Right cardiac atrium (tissue), 5 donors: ENCODE measurements around the gene LKAAEAR1. TPM values are rescaled to one million over a fixed set of nuclear protein-coding genes. Genes with fewer than 3 reads are reported as not detected.
A peak's percentile ranks its signal among the peaks of the same experiment; 100 is the strongest.

Experiments used
- ATAC-seq, 2 donors: fragments of 200-7000 bp; cut with Tn5 transposase; one replicate each; pipeline versions ENCODE4 v1.8.0 to v1.9.1; 2020; ENCODE audit warnings: moderate library complexity in 2 of 2, mild to moderate bottlenecking in 1 of 2
- DNase-seq, 3 donors: peaks; one replicate each; pipeline ENCODE4 v3.0.0-alpha.2; 2020
- H3K27ac ChIP-seq: one replicate; pipeline ENCODE4 v1.5.1; 2013; ENCODE audit warnings: mild to moderate bottlenecking, low read length, control low read depth, moderate library complexity
- H3K27me3 ChIP-seq: one replicate; pipeline ENCODE4 v1.6.1; 2013; ENCODE audit not compliant: control insufficient read depth, insufficient read depth
- H3K4me1 ChIP-seq: one replicate; pipeline ENCODE4 v1.6.1; 2013; ENCODE audit warnings: low read length; ENCODE audit not compliant: control insufficient read depth, insufficient read depth
- H3K4me3 ChIP-seq: one replicate; pipeline ENCODE4 v1.5.1; 2013; ENCODE audit warnings: low read length, control low read depth
- H3K9me3 ChIP-seq: one replicate; pipeline ENCODE4 v1.6.1; 2013; ENCODE audit warnings: low read length; ENCODE audit not compliant: control insufficient read depth
- WGBS: extraction: QIAGEN DNeasy Blood & Tissue Kit; methylation state at CpG from one replicate; pipeline ENCODE4 v1.1.7; 2013; 5-methylcytosine and 5-hydroxymethylcytosine counted together
- intact Hi-C, 4 donors: fragments of 100-400 bp; cut with DNase I; formaldehyde crosslinking; loops; one replicate each; pipeline versions ENCODE4 v1.11.0 to v1.14.0; 2022 to 2023
- microRNA-seq, 2 donors: library from miRNA; unstranded; fragments of <30 nt; microRNA quantifications; one replicate each; pipeline ENCODE4 v1.2.0, GENCODE V29; 2020 to 2021
- polyA plus RNA-seq: library from polyadenylated mRNA; stranded (reverse); fragments of 200-250 nt; gene quantifications from one replicate; pipeline ENCODE4 v1.2.3, GENCODE V29; 2013
- total RNA-seq, 4 donors: library from RNA; stranded (reverse); fragmentation: NEBNext Ultra II Directional; extraction: Animal tissue kit (Norgen Biotek cat#: 25700); gene quantifications; one replicate each; pipeline ENCODE4 v1.2.1, GENCODE V29; 2021
- donor health status: healthy with polysubstance abuse.
- donor health status: DM: no; HTN: yes; CAD: no.
- donor health status: DM: no; HTN: no; CAD: no.
- donor health status: DM: no; HTN: yes; CAD: no; lungs with severe emphysema.
- donor health status: DM: yes; HTN: yes; CAD: no.

Gene LKAAEAR1
- total and polyA plus RNA-seq, 5 donors = 0.29 to 0.65 (median 0.45) TPM; not detected in 1

DNA sequence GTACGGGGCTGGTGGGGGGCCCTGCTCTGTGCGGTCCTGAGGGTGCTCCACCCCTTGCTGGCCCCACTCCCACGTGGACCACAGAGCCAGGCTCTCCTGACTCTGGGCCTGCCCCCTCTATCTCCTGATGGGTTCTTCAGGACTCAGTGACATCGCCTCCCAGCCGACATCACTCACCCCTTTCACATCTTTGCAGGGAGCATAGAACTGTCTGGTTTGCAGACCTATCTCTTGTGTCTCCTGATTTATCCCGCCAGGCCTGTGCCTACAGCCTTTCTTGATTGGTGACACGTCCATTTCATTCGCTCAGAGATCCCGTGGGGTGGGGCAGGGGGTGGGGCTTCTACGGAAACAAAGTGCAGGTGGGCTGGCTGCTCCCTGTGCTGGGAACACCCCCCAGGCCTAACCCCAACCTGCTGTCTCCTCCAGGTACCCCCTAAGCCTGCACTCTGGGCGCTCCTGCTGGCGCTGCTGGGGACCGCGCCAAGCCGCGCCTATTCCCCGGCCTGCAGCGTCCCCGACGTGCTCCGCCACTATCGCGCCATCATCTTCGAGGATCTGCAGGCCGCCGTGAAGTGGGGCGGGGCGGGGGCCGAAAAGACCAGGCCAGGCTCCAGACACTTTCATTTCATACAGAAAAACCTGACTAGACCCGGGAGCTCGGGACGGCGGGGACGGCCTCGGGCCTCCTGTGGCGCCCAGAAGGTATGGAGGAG, 46.5 kb downstream of the LKAAEAR1 start:
- intact Hi-C loops = loop anchor here in 1 of 4 donors (5.0 kb wide), 1 partner anchor 85 kb away; no protein-coding TSS in a partner anchor
- H3K27ac ChIP-seq = no peak overlapping the region
- 10% methylated on average over 36 of the region's 36 CpGs for WGBS
- H3K4me3 ChIP-seq = no peak overlapping the region
- no peaks in the 10 kb centered on the region for H3K27me3 ChIP-seq
- DNase-seq (no peak), ATAC-seq (no peak)
- no peaks in the 10 kb centered on the region for H3K4me1 ChIP-seq
- no peaks in the 10 kb centered on the region for H3K9me3 ChIP-seq

DNA sequence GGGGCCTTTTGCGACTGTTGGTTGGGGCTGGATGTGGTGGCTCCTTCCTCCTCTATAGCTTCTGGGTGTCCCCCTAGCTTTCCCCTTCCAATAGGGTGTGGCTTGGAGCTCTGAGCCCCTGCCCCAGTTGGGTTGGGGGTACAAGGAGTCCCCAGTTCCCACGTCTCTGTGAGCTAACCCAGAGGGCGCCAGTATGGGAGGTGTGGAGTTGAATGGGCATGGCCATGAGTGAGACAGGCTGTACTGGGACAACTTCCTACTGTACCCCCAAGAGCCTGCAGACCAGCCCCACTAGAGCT, 47.0 kb downstream of the LKAAEAR1 start:
- 77% methylated on average over 3 of the region's 3 CpGs for WGBS
- no peak for DNase-seq
- H3K4me3 ChIP-seq = no peak overlapping the region
- intact Hi-C loops = loop anchor here in 1 of 4 donors (5.0 kb wide), 1 partner anchor 85 kb away; no protein-coding TSS in a partner anchor
- ATAC-seq = no peak
- H3K9me3 ChIP-seq = no peaks in the 10 kb centered on the region
- no peaks in the 10 kb centered on the region for H3K4me1 ChIP-seq
- H3K27me3 ChIP-seq = no peaks in the 10 kb centered on the region
- no peak overlapping the region for H3K27ac ChIP-seq

DNA sequence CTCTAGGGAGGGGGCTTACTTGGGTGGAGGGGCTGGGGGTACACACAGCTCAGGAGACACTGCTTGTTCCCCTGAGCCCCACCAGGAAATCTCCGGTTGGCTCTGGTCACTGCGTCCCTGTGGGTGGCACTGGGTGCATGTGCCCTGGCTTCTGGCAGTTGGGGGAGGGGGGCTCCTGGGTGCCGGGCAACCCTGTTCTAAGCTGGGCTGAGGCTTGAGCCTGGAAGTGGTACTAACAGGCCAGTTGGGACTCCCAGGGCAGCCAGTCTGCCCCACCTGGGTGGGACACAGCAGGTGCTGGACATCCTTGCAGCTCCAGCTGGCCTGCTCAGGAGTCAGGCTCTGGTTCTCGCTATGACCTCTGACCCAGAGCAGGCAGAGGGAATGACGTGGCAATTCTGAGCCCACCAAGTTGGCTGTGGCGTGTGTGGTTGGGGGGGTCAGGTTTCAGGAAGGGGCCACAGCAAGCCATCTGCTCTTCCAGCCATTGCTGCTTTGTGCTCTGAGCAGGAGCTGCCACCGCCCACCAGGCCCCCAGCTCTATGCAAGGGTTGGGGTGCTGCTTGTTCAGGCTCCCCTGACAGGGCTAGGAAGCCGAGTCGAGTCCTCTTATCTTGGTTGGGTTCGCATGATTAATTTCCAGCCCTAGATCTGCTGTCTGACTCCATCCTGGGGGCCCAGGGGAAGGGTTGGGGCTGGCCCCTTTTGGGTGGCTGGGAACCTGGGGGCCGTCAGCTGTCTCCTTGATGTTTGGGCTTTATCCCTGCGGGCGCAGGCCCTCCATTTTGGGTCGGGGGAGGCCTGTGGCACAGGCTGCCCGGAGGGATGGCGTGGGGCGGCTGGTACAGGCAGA, 47.6 kb downstream of the LKAAEAR1 start:
- no peaks in the 10 kb centered on the region for H3K27me3 ChIP-seq
- intact Hi-C loops = loop anchor here in 1 of 4 donors (5.0 kb wide), 1 partner anchor 86 kb away; no protein-coding TSS in a partner anchor

DNA sequence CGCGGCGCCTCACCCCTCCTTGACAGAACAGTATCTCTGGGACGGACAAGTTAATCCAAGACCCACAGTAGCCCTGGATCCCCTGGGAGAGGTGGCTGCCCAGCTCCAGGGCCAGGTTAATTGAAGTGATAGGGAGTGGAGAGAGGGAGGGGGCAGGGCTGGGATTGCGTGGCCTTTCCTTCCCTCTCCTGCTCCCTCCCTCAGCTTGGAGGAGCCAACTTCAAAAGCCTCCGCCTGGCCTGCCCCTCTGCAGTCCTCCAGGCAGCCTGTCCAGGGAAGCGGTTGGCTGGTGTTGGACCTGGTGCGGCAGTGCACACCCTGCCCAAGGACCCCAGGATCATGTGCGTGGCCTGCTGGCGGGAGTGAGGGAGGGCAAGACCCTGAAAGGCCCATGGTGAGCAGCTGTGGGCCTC, 48.3 kb downstream of the LKAAEAR1 start, which contains the start of gene C20orf204:
Gene C20orf204, plus strand, starts transcription at position 250 of the 413 bp plus-strand sequence. Its CDS starts 142 bp downstream, at position 392.
- Histone ChIP-seq H3K27me3 (no peaks in the 10 kb centered on the region), H3K9me3 (no peaks in the 10 kb centered on the region), H3K27ac (no peak within 1 kb of the TSS), H3K4me3 (no peak within 1 kb of the TSS), H3K4me1 (no peaks in the 10 kb centered on the region)
- DNase-seq (no peak), ATAC-seq (no peak)
- intact Hi-C loops = loop anchor here in 1 of 4 donors (5.0 kb wide), 1 partner anchor 86 kb away; no protein-coding TSS in a partner anchor
- 75% methylated on average over 10 of the region's 10 CpGs for WGBS

More for the DNA sequence above, 47.6 kb downstream of the LKAAEAR1 start:
- no peak overlapping the region for H3K27ac ChIP-seq
- 64% methylated on average over 17 of the region's 17 CpGs for WGBS
- ATAC-seq (no peak), DNase-seq (no peak)
- no peak overlapping the region for H3K4me3 ChIP-seq
- no peaks in the 10 kb centered on the region for H3K4me1 ChIP-seq
- no peaks in the 10 kb centered on the region for H3K9me3 ChIP-seq

DNA sequence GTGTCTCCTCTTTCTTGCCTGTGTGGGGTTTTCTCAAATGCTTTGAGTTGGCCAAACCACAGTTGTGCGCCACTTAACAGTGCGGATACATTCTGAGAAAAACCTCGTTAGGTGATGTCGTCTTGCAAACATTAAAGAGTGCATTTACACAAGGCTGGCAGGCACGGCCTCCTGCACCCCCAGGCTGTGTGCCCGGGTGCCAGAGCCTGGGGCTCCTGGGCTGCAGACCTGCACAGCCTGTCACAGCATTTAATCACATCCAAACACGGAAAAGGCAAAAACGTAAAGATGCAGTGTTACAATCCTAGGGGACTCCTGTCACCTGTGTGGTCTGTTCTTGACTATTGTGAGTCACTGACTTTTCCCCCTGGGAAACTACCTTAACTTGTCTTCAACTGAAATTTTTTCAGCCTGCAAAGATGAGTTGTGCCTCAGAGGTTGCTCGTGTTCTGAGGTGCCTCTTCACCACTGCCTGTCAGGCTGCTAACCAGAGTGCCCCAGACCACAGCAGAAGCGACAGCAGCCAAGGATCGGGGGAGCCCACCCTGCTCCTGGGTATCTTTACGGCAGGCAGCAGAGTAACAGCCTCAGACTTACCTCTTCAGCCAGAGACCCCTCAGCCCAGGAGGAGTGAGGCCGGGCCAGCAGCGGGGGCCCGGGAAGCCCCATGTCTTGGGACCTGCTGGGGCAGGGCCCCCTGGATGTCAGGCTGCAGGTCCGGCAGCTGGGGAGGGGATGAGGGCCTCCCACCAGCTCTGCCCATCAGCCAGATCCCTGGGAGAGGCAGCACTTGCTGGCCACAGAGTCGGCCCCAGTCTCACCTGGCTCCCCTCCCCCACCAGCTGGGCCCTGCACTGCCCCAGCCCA, 48.9 kb downstream of the LKAAEAR1 start:
- intact Hi-C loops = loop anchor here in 1 of 4 donors (5.0 kb wide), 1 partner anchor 87 kb away; no protein-coding TSS in a partner anchor
- 84% methylated on average over 17 of the region's 17 CpGs for WGBS
- Histone ChIP-seq H3K27ac (no peak overlapping the region), H3K9me3 (no peaks in the 10 kb centered on the region), H3K4me3 (no peak overlapping the region), H3K4me1 (no peaks in the 10 kb centered on the region), H3K27me3 (no peaks in the 10 kb centered on the region)
- ATAC-seq (no peak), DNase-seq (no peak)

DNA sequence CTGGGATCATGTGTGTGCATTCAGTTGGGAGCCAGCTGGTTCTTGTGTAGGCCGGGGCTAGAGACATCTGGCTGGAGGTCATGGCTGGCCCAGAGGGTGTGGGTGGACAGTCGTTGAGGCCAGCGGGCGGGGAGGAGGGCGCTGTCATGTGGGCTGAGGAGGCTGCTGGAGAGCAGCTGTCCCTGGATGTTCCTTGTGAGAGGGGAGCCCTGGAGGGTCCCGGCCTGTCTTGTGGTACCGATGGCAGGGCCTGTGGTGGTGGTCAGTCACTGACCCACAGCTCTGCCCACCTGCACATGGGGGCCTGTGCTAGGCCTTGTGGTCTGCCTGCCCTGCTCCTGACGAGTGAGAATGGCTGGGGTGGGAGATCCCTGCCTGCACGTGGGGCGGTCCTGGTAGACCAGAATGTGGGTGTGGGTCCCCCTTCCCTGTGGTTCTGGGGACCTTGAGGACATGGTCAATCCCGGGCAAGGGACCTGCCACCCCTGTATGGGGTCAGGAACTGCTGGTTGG, 50.2 kb downstream of the LKAAEAR1 start:
- DNase-seq (peak; percentile 39 to 78 (median 69)), ATAC-seq (peak in 1 of 2 donors; percentile 8)
- Histone ChIP-seq H3K4me3 (no peak overlapping the region), H3K27me3 (no peaks in the 10 kb centered on the region), H3K27ac (no peak overlapping the region), H3K9me3 (no peaks in the 10 kb centered on the region), H3K4me1 (no peaks in the 10 kb centered on the region)
- intact Hi-C loops = no loop called here
- WGBS = 57% methylated on average over 11 of the region's 11 CpGs

Small RNA genes lying within 50 kb of the gene (microRNA-seq; reads per million reads assigned to microRNA genes)
- 0 reads per million in 2 donors for gene MIR6813

Other genes with a start within 250 kb of the LKAAEAR1 start
- not detected for gene ABHD16B, start 222.9 kb downstream of the LKAAEAR1 start, total RNA-seq
- 0.54 TPM for gene ABHD16B, start 222.9 kb downstream of the LKAAEAR1 start, polyA plus RNA-seq
- 10 to 100 TPM; 62.1 to 73.5 (median 63.6) TPM for gene TPD52L2, start 219.1 kb downstream of the LKAAEAR1 start, total RNA-seq
- gene TPD52L2, start 219.1 kb downstream of the LKAAEAR1 start, polyA plus RNA-seq = 52.3 TPM
- gene DNAJC5, start 189.3 kb downstream of the LKAAEAR1 start, total RNA-seq = 10 to 100 TPM; 43.1 to 51.0 (median 49.9) TPM
- gene DNAJC5, start 189.3 kb downstream of the LKAAEAR1 start, polyA plus RNA-seq = 32.2 TPM
- 10 to 100 TPM; 35.5 to 47.0 (median 44.0) TPM for gene UCKL1, start 128.0 kb downstream of the LKAAEAR1 start, total RNA-seq
- gene UCKL1, start 128.0 kb downstream of the LKAAEAR1 start, polyA plus RNA-seq = 36.5 TPM
- gene ZNF512B, start 114.5 kb downstream of the LKAAEAR1 start, total RNA-seq = 10 to 100 TPM; 12.3 to 16.1 (median 13.6) TPM
- gene ZNF512B, start 114.5 kb downstream of the LKAAEAR1 start, polyA plus RNA-seq = 9.8 TPM
- gene SAMD10, start 104.8 kb downstream of the LKAAEAR1 start, total RNA-seq = 1 to 10 TPM; 3.3 to 4.9 (median 3.8) TPM
- 4.8 TPM for gene SAMD10, start 104.8 kb downstream of the LKAAEAR1 start, polyA plus RNA-seq
- 10 to 100 TPM; 42.5 to 44.7 (median 43.5) TPM for gene PRPF6, start 103.3 kb downstream of the LKAAEAR1 start, total RNA-seq
- gene PRPF6, start 103.3 kb downstream of the LKAAEAR1 start, polyA plus RNA-seq = 29.6 TPM
- gene C20orf204, start 48.2 kb downstream of the LKAAEAR1 start, total RNA-seq = under 1 TPM; 0.21 to 0.82 (median 0.49) TPM
- 0.36 TPM for gene C20orf204, start 48.2 kb downstream of the LKAAEAR1 start, polyA plus RNA-seq
- 10 to 100 TPM; 28.7 to 42.1 (median 41.1) TPM for gene SOX18, start 34.8 kb downstream of the LKAAEAR1 start, total RNA-seq
- gene SOX18, start 34.8 kb downstream of the LKAAEAR1 start, polyA plus RNA-seq = 26.8 TPM
- gene TCEA2, start 21.2 kb downstream of the LKAAEAR1 start, total RNA-seq = 10 to 100 TPM; 46.3 to 52.0 (median 50.0) TPM
- gene TCEA2, start 21.2 kb downstream of the LKAAEAR1 start, polyA plus RNA-seq = 38.3 TPM
- 1 to 10 TPM; 6.3 to 9.1 (median 8.3) TPM for gene RGS19, start 4.9 kb downstream of the LKAAEAR1 start, total RNA-seq
- 5.8 TPM for gene RGS19, start 4.9 kb downstream of the LKAAEAR1 start, polyA plus RNA-seq
- gene OPRL1, start 4.3 kb downstream of the LKAAEAR1 start, total RNA-seq = 1 to 10 TPM in 2 of 4 donors, under 1 TPM in 2; 0.50 to 1.3 (median 1.1) TPM
- gene OPRL1, start 4.3 kb downstream of the LKAAEAR1 start, polyA plus RNA-seq = 0.81 TPM
- gene NPBWR2, start 23.2 kb upstream of the LKAAEAR1 start, total RNA-seq = not detected
- gene NPBWR2, start 23.2 kb upstream of the LKAAEAR1 start, polyA plus RNA-seq = not detected
- gene MYT1, start 80.1 kb upstream of the LKAAEAR1 start, total RNA-seq = 1 to 10 TPM in 3 of 4 donors, under 1 TPM in 1; 0.31 to 1.5 (median 1.3) TPM
- 0.57 TPM for gene MYT1, start 80.1 kb upstream of the LKAAEAR1 start, polyA plus RNA-seq
- 100 to 1,000 TPM in 1 of 4 donors, 10 to 100 TPM in 3; 62.2 to 101 (median 85.7) TPM for gene PCMTD2, start 171.3 kb upstream of the LKAAEAR1 start, total RNA-seq
- gene PCMTD2, start 171.3 kb upstream of the LKAAEAR1 start, polyA plus RNA-seq = 44.1 TPM